GM23338 (cell line): ENCODE data around the gene PAM. TPM values are rescaled to one million over a fixed set of nuclear protein-coding genes. Genes with fewer than 3 reads are reported as not detected.

Source experiments
- ATAC-seq: fragments of 200-7000 bp; cut with Tn5 transposase; 3 replicates; pipeline ENCODE4 v1.9.1; 2020
- DNase-seq: peaks from one replicate; pipeline ENCODE4 v3.0.0-alpha.2; 2015; ENCODE audit warnings: low spot score
- H2AFZ ChIP-seq: fragments of 200-600 bp; sonication (generic); 2 replicates; pipeline ENCODE4 v1.8.0; 2016; ENCODE audit warnings: antibody characterized with exemption, mild to moderate bottlenecking, moderate library complexity
- H3F3A ChIP-seq: fragments of 200-600 bp; sonication (generic); replicated peaks from 2 replicates; pipeline ENCODE4 v1.8.0; 2017; ENCODE audit warnings: antibody characterized with exemption, mixed run types, low read depth
- H3K27ac ChIP-seq: fragments of 200-600 bp; sonication (generic); 2 replicates; pipeline ENCODE4 v1.6.1; 2016; ENCODE audit warnings: low read depth
- H3K27me3 ChIP-seq: fragments of 200-600 bp; sonication (generic); 2 replicates; pipeline ENCODE4 v1.8.0; 2016; ENCODE audit warnings: mild to moderate bottlenecking, mixed run types, moderate library complexity; ENCODE audit not compliant: insufficient read depth
- H3K36me3 ChIP-seq: fragments of 200-600 bp; sonication (generic); 2 replicates; pipeline ENCODE4 v1.8.0; 2016; ENCODE audit warnings: mild to moderate bottlenecking; ENCODE audit not compliant: insufficient read depth
- H3K4me1 ChIP-seq: fragments of 200-600 bp; sonication (generic); 2 replicates; pipeline ENCODE4 v1.8.0; 2016; ENCODE audit warnings: mild to moderate bottlenecking, moderate library complexity; ENCODE audit not compliant: insufficient read depth
- H3K4me2 ChIP-seq: fragments of 200-600 bp; sonication (generic); 2 replicates; pipeline ENCODE4 v1.7.1; 2017; ENCODE audit warnings: mixed run types
- H3K4me3 ChIP-seq: fragments of 200-600 bp; sonication (generic); 2 replicates; pipeline ENCODE4 v1.6.1; 2016; ENCODE audit warnings: mixed run types
- H3K79me2 ChIP-seq: fragments of 200-600 bp; sonication (generic); replicated peaks from 2 replicates; pipeline ENCODE4 v1.8.0; 2017; ENCODE audit warnings: mild to moderate bottlenecking; ENCODE audit not compliant: insufficient read depth
- H3K9me2 ChIP-seq: fragments of 200-600 bp; sonication (generic); 2 replicates; pipeline ENCODE4 v1.8.0; 2017; ENCODE audit not compliant: insufficient read depth
- H4K20me1 ChIP-seq: fragments of 200-600 bp; sonication (generic); replicated peaks from 2 replicates; pipeline ENCODE4 v1.8.0; 2017; ENCODE audit warnings: mild to moderate bottlenecking; ENCODE audit not compliant: insufficient read depth
- H3K27ac Mint-ChIP-seq: 2 replicates; pipeline ENCODE4 v1.8.0; 2020; ENCODE audit warnings: inconsistent platforms, mild to moderate bottlenecking, moderate library complexity, mixed read lengths
- H3K27me3 Mint-ChIP-seq: 3 replicates; pipeline ENCODE4 v1.8.0; 2022; ENCODE audit warnings: low read depth, mild to moderate bottlenecking, moderate library complexity, mixed read lengths, inconsistent platforms; ENCODE audit not compliant: insufficient read depth, poor library complexity
- H3K36me3 Mint-ChIP-seq: 3 replicates; pipeline ENCODE4 v1.8.0; 2021; ENCODE audit warnings: low read depth, mild to moderate bottlenecking, inconsistent platforms, moderate library complexity, mixed read lengths
- H3K4me1 Mint-ChIP-seq: 3 replicates; pipeline ENCODE4 v1.8.0; 2020; ENCODE audit warnings: mild to moderate bottlenecking, inconsistent platforms, mixed read lengths
- H3K4me3 Mint-ChIP-seq: 3 replicates; pipeline ENCODE4 v1.8.0; 2021; ENCODE audit warnings: moderate library complexity, mild to moderate bottlenecking, inconsistent platforms, mixed read lengths
- H3K9me3 Mint-ChIP-seq: 3 replicates; pipeline ENCODE4 v1.8.0; 2020; ENCODE audit warnings: moderate library complexity, mild to moderate bottlenecking, inconsistent platforms, mixed read lengths
- CREB1 ChIP-seq: fragments of 250-450 bp; sonication (Bioruptor Pico); IDR thresholded peaks from 2 replicates; pipeline ENCODE4 v1.5.0; 2020; ENCODE audit warnings: low read depth, mild to moderate bottlenecking, moderate library complexity
- EZH2phosphoT487 ChIP-seq: fragments of 200-600 bp; sonication (generic); IDR thresholded peaks from one replicate; pipeline ENCODE4 v1.8.1; 2018; ENCODE audit warnings: antibody characterized with exemption; ENCODE audit not compliant: unreplicated experiment
- ZNF114 ChIP-seq: fragments of 250-450 bp; sonication (Bioruptor Pico); IDR thresholded peaks from 2 replicates; pipeline ENCODE4 v1.5.0; 2020; ENCODE audit warnings: mild to moderate bottlenecking, moderate library complexity
- polyA plus RNA-seq: library from polyadenylated mRNA; unstranded; fragments of >200 nt; fragmentation: Nextera tagmentation; extraction: Ambion mirVana; gene quantifications from 2 replicates; pipeline ENCODE4 v1.2.1, GENCODE V29; 2016
- total RNA-seq: library from RNA; depleted of rRNA; stranded (reverse); fragments of >200 nt; shearing (Covaris generic); gene quantifications from 2 replicates; pipeline ENCODE4 v1.2.3, GENCODE V29; 2014
- TF ChIP-seq, protein P1 (sequence below): fragments of 250-450 bp; sonication (Bioruptor Pico); IDR thresholded peaks from 2 replicates; pipeline ENCODE4 v1.5.0; 2020; ENCODE audit warnings: mild to moderate bottlenecking, moderate library complexity

The PAM gene
- total and polyA plus RNA-seq, 2 experiments from 2014 or later = 33.9 to 79.4 TPM

DNA sequence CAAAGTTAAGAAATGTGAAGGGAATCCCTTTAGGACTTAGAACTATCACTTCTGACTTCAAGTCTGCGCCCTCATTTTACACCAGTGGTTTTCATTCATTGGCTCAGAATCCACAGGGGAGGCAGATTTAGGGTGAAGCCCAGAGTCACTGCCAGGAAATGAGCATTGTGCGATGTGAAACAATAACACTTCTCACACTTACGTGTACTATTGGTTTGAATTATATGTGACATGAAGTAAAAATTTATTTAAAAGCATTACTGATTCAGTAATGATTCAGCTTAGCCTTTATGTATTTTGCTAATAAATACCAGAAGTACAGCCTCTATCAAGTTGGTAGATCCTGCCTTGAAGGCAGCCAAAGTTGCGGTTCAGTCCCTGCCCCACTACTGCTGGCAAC lies 98.6 kb downstream of the PAM start (continued):
- TF ChIP-seq, protein P1, sequence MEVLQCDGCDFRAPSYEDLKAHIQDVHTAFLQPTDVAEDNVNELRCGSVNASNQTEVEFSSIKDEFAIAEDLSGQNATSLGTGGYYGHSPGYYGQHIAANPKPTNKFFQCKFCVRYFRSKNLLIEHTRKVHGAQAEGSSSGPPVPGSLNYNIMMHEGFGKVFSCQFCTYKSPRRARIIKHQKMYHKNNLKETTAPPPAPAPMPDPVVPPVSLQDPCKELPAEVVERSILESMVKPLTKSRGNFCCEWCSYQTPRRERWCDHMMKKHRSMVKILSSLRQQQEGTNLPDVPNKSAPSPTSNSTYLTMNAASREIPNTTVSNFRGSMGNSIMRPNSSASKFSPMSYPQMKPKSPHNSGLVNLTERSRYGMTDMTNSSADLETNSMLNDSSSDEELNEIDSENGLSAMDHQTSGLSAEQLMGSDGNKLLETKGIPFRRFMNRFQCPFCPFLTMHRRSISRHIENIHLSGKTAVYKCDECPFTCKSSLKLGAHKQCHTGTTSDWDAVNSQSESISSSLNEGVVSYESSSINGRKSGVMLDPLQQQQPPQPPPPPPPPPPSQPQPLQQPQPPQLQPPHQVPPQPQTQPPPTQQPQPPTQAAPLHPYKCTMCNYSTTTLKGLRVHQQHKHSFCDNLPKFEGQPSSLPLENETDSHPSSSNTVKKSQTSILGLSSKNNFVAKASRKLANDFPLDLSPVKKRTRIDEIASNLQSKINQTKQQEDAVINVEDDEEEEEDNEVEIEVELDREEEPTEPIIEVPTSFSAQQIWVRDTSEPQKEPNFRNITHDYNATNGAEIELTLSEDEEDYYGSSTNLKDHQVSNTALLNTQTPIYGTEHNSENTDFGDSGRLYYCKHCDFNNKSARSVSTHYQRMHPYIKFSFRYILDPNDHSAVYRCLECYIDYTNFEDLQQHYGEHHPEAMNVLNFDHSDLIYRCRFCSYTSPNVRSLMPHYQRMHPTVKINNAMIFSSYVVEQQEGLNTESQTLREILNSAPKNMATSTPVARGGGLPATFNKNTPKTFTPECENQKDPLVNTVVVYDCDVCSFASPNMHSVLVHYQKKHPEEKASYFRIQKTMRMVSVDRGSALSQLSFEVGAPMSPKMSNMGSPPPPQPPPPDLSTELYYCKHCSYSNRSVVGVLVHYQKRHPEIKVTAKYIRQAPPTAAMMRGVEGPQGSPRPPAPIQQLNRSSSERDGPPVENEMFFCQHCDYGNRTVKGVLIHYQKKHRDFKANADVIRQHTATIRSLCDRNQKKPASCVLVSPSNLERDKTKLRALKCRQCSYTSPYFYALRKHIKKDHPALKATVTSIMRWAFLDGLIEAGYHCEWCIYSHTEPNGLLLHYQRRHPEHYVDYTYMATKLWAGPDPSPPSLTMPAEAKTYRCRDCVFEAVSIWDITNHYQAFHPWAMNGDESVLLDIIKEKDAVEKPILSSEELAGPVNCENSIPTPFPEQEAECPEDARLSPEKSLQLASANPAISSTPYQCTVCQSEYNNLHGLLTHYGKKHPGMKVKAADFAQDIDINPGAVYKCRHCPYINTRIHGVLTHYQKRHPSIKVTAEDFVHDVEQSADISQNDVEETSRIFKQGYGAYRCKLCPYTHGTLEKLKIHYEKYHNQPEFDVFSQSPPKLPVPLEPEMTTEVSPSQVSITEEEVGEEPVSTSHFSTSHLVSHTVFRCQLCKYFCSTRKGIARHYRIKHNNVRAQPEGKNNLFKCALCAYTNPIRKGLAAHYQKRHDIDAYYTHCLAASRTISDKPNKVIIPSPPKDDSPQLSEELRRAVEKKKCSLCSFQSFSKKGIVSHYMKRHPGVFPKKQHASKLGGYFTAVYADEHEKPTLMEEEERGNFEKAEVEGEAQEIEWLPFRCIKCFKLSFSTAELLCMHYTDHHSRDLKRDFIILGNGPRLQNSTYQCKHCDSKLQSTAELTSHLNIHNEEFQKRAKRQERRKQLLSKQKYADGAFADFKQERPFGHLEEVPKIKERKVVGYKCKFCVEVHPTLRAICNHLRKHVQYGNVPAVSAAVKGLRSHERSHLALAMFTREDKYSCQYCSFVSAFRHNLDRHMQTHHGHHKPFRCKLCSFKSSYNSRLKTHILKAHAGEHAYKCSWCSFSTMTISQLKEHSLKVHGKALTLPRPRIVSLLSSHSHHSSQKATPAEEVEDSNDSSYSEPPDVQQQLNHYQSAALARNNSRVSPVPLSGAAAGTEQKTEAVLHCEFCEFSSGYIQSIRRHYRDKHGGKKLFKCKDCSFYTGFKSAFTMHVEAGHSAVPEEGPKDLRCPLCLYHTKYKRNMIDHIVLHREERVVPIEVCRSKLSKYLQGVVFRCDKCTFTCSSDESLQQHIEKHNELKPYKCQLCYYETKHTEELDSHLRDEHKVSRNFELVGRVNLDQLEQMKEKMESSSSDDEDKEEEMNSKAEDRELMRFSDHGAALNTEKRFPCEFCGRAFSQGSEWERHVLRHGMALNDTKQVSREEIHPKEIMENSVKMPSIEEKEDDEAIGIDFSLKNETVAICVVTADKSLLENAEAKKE (CRISPR knock-in tag) = no peak

DNA sequence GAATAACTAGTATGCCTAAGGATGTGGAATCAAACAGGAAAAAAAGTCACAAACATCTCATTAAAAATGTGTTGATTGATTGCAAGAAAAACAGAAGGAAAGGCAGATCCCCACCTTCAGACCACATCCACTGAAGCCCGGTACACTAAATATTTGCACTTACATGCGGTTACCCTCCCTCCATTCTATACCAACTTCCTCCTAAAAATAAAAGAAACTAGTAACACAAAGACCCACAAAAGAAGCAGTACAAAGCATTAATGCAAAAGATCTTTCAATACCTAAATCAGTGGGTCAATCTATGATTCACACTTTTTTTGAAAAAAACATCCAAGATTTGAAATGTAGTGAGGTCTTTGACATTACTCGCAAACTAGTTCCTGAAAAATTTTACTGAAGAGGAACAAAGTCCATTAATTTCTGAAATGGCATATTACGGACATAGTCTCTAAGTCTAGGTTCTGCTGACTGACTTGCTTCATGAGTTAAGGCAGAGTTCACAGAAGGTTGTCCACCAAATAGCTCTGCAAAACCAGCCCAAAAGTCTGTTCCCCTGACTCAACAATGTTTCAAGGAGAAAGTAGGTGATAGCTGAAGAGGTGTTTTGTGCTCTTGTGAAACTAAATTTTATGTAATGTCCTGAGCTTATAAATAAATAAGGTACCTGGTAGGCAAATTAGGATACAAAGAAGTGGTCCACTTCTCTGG lies 100.7 kb downstream of the PAM start:
- DNase-seq (no peak), ATAC-seq (no peak)
- Histone ChIP-seq H3K27ac (no peak overlapping the region), H3K36me3 (no peaks in the 10 kb centered on the region), H4K20me1 (no peaks in the 10 kb centered on the region), H2AFZ (no peak overlapping the region), H3K9me2 (no peaks in the 10 kb centered on the region), H3F3A (no peaks in the 10 kb centered on the region), H3K4me2 (no peak overlapping the region), H3K4me3 (no peak overlapping the region), H3K4me1 (peaks cover 12% of the 10 kb centered on the region), H3K79me2 (no peaks in the 10 kb centered on the region), H3K27me3 (no peaks in the 10 kb centered on the region)
- no peak for TF ChIP-seq ZNF114 (CRISPR knock-in tag)
- Mint-ChIP-seq H3K27me3 (no peaks in the 10 kb centered on the region), H3K9me3 (no peaks in the 10 kb centered on the region), H3K4me1 (peaks cover 8% of the 10 kb centered on the region), H3K27ac (no peak overlapping the region), H3K4me3 (no peak overlapping the region), H3K36me3 (no peaks in the 10 kb centered on the region)

DNA sequence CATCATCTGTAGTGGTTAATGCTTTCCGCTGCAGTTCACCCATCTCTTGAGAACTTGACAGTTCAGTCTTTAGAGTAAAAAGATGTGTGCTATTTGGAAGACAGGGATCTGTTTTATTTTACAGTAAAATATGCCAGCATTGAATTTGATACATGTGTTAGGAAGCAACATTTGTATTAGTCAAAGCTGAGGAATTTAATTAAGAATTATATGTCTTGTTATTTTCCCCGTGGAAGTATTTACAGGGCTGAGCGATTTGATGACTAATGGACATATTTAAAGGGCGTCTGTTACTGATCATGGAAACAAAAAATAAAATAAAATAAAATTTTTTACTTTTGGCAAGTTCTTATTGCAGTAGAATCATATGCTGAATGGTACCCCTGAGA lies 101.3 kb downstream of the PAM start:
- H3K27ac Mint-ChIP-seq = no peak overlapping the region
- no peaks in the 10 kb centered on the region for H3K36me3 ChIP-seq
- H3K4me3 ChIP-seq = no peak overlapping the region
- H3K79me2 ChIP-seq = no peaks in the 10 kb centered on the region
- H3K27ac ChIP-seq = no peak overlapping the region
- no peak for DNase-seq
- no peaks in the 10 kb centered on the region for H3F3A ChIP-seq
- H3K9me2 ChIP-seq = no peaks in the 10 kb centered on the region
- H3K4me3 Mint-ChIP-seq = no peak overlapping the region
- H2AFZ ChIP-seq = no peak overlapping the region
- no peak for ATAC-seq
- no peaks in the 10 kb centered on the region for H3K9me3 Mint-ChIP-seq
- H3K27me3 Mint-ChIP-seq = no peaks in the 10 kb centered on the region
- H3K36me3 Mint-ChIP-seq = no peaks in the 10 kb centered on the region
- H3K4me1 ChIP-seq = peaks cover 7% of the 10 kb centered on the region
- peaks cover 11% of the 10 kb centered on the region for H3K4me1 Mint-ChIP-seq
- H3K4me2 ChIP-seq = no peak overlapping the region
- H3K27me3 ChIP-seq = no peaks in the 10 kb centered on the region
- no peaks in the 10 kb centered on the region for H4K20me1 ChIP-seq
- no peak for TF ChIP-seq CREB1 (CRISPR knock-in tag)
- TF ChIP-seq EZH2phosphoT487 = no peak
- TF ChIP-seq, protein P1 (CRISPR knock-in tag) = no peak
